ENCODE measurements around the gene TRIM2. TPM values are rescaled to one million over a fixed set of nuclear protein-coding genes. Genes with fewer than 3 reads are reported as not detected.

Gene TRIM2
- total RNA-seq, 4 donors from 2014 or later: 25.9 to 121 (median 45.6) TPM

DNA sequence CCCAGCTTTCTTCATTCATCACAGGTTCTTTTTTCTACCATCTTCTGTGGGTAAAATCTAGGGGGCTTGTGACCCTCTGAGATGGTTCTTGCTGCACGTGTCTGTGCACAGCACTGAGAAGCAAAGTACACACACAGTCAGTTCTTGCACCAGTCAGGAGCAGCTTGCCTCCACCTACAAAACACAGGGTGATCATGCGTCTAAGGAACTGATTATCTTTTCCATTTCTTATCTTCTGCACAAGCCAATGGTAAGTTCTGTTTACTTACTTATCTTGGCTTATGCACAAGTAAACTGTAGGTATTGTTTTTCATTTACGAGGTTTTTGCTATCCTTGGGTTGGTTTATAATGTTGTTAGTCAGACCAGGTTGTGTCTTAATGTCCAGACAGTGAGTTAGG is 40.7 kb downstream of the TRIM2 start:
- no peak for DNase-seq
- Histone ChIP-seq H3K9me3 (no peaks in the 10 kb centered on the region), H3K36me3 (no peaks in the 10 kb centered on the region), H3K27ac (no peak overlapping the region), H3K4me1 (no peaks in the 10 kb centered on the region), H3K4me3 (no peak overlapping the region), H3K27me3 (no peaks in the 10 kb centered on the region)
- no peak for TF ChIP-seq POLR2A (IDR thresholded peaks at IDR 0.05)
- TF ChIP-seq, protein P1, sequence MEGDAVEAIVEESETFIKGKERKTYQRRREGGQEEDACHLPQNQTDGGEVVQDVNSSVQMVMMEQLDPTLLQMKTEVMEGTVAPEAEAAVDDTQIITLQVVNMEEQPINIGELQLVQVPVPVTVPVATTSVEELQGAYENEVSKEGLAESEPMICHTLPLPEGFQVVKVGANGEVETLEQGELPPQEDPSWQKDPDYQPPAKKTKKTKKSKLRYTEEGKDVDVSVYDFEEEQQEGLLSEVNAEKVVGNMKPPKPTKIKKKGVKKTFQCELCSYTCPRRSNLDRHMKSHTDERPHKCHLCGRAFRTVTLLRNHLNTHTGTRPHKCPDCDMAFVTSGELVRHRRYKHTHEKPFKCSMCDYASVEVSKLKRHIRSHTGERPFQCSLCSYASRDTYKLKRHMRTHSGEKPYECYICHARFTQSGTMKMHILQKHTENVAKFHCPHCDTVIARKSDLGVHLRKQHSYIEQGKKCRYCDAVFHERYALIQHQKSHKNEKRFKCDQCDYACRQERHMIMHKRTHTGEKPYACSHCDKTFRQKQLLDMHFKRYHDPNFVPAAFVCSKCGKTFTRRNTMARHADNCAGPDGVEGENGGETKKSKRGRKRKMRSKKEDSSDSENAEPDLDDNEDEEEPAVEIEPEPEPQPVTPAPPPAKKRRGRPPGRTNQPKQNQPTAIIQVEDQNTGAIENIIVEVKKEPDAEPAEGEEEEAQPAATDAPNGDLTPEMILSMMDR (IDR thresholded peaks at IDR 0.05): no peak
- intact Hi-C loops (cut with DNase I; ENCODE audit: low total_unique reads): no loop called here

DNA sequence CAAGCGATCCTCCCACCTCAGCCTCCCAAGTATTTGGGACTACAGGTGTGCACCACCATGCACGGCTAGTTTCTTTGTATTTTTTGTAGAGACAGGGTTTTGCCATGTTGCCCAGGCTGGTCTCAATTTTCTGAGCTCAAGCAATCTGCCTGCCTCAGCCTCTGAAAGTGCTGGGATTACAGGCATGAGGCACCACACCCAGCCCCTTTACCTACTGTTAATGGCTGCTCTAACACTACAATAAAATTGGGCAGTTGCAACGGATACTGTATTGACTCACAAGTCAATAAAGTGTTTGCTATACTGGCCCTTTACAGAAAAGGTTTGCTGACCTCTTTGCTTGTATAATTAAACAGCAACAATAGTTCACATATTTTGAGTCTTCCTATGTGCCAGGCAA is 41.5 kb downstream of the TRIM2 start:
- Histone ChIP-seq H3K27ac (no peak overlapping the region), H3K9me3 (no peaks in the 10 kb centered on the region), H3K4me1 (no peaks in the 10 kb centered on the region), H3K36me3 (no peaks in the 10 kb centered on the region), H3K4me3 (no peak overlapping the region), H3K27me3 (no peaks in the 10 kb centered on the region)
- TF ChIP-seq POLR2A (IDR thresholded peaks at IDR 0.05): no peak
- TF ChIP-seq, protein P1 (IDR thresholded peaks at IDR 0.05): no peak
- no peak for DNase-seq
- intact Hi-C loops (cut with DNase I; ENCODE audit: low total_unique reads): no loop called here

DNA sequence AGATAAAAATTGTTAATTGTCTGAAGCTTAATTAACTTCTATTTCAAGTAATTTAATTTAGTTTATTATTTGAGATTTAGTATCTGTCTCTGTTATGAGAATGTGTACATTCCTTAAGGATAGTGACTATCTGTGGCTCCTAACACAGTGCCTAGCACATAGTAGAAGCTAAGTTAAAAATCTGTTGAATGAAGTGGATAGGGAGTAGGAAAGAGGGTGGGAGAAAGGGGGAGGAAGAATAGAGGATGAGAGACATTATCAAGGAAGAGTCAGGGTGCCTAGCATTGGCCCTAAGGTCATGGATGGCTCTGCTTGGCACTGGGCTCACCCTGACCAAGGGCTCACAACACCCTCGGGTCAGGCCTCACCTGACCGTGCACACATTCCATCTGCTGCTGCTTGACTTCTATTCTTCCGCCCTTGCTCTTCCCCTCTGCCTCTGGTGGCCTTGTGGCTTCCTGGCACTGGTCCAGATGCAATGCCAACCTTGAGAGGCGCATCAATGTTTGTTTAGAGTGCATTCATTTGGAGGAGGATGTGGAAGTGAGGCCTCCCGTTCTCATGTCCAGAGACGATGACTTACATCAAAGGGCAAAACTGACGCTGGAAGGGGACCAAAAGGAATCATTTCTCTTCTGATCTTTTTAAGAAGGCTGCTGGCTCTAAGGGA is 42.3 kb downstream of the TRIM2 start:
- H3K4me1 ChIP-seq: no peaks in the 10 kb centered on the region
- no peak overlapping the region for H3K27ac ChIP-seq
- DNase-seq: no peak
- H3K4me3 ChIP-seq: no peak overlapping the region
- TF ChIP-seq, protein P1 (IDR thresholded peaks at IDR 0.05): no peak
- no peak for TF ChIP-seq POLR2A (IDR thresholded peaks at IDR 0.05)
- H3K9me3 ChIP-seq: no peaks in the 10 kb centered on the region
- H3K27me3 ChIP-seq: no peaks in the 10 kb centered on the region
- H3K36me3 ChIP-seq: no peaks in the 10 kb centered on the region
- intact Hi-C loops (cut with DNase I; ENCODE audit: low total_unique reads): no loop called here

DNA sequence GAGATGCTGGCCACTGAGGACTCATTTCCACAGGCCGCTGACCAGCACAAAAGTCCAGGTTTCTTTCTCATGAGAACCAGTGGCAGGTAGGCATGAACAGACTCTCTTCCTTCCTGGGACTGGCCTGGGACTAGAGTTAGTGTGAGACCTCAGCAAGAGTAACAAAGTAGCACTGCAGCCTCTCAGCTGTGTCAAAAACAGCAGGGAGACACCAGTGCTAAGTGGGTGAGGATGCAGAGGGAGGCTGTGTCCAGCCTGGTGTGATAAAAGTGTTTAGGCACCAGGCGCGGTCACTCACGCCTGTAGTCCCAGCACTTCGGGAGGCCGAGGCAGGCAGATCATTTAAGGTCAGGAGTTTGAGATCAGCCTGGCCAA is 42.9 kb downstream of the TRIM2 start:
- H3K36me3 ChIP-seq: no peaks in the 10 kb centered on the region
- no peak overlapping the region for H3K27ac ChIP-seq
- intact Hi-C loops (cut with DNase I; ENCODE audit: low total_unique reads): no loop called here

DNA sequence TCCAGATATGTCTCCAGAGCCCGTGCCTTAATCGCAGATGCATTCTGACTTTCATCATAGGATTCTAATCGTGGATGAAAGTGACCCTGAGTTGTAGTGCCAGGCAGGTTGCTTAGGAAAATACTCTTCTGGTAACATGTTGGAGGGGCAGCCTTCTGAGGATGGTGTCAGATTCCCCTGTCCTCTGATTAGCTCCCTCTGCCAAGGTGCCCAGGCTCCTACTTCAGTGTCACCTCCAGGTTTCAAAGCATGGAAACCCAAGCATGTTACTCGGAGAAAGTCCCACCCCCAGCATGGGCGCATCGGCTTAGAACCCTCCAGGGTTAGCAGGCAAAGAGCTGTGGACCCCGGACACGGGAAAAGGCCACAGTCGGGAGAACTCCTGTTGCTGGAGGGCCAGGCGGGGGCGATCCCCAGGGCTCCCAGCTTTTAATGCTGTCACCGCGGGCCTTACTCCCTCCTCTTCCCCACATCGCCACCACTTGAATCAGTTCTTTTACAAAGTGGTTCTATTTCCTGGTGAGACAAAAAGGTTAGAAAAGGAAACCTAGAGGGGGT is 44.5 kb downstream of the TRIM2 start:
- intact Hi-C loops (cut with DNase I; ENCODE audit: low total_unique reads): no loop called here
- DNase-seq: peak in 1 of 2 donors; percentile 22
- no peaks in the 10 kb centered on the region for H3K27me3 ChIP-seq
- H3K9me3 ChIP-seq: no peaks in the 10 kb centered on the region
- H3K27ac ChIP-seq: peak overlapping the region; percentile 17 to 59
- no peaks in the 10 kb centered on the region for H3K36me3 ChIP-seq
- H3K4me1 ChIP-seq: no peaks in the 10 kb centered on the region
- peak overlapping the region; percentile 49 to 50 for H3K4me3 ChIP-seq
- TF ChIP-seq POLR2A (IDR thresholded peaks at IDR 0.05): no peak
- TF ChIP-seq, protein P1 (IDR thresholded peaks at IDR 0.05): no peak

More for the DNA sequence above, 42.9 kb downstream of the TRIM2 start:
- H3K4me3 ChIP-seq: no peak overlapping the region
- H3K27me3 ChIP-seq: no peaks in the 10 kb centered on the region
- TF ChIP-seq POLR2A (IDR thresholded peaks at IDR 0.05): no peak
- TF ChIP-seq, protein P1 (IDR thresholded peaks at IDR 0.05): no peak
- H3K9me3 ChIP-seq: no peaks in the 10 kb centered on the region
- H3K4me1 ChIP-seq: no peaks in the 10 kb centered on the region
- DNase-seq: no peak

All from uterus (tissue), 4 donors.